ENCODE results near the gene NUP42.
A peak's percentile ranks its signal among the peaks of the same experiment; 100 is the strongest.

Gene NUP42, protein sequence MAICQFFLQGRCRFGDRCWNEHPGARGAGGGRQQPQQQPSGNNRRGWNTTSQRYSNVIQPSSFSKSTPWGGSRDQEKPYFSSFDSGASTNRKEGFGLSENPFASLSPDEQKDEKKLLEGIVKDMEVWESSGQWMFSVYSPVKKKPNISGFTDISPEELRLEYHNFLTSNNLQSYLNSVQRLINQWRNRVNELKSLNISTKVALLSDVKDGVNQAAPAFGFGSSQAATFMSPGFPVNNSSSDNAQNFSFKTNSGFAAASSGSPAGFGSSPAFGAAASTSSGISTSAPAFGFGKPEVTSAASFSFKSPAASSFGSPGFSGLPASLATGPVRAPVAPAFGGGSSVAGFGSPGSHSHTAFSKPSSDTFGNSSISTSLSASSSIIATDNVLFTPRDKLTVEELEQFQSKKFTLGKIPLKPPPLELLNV

DNA sequence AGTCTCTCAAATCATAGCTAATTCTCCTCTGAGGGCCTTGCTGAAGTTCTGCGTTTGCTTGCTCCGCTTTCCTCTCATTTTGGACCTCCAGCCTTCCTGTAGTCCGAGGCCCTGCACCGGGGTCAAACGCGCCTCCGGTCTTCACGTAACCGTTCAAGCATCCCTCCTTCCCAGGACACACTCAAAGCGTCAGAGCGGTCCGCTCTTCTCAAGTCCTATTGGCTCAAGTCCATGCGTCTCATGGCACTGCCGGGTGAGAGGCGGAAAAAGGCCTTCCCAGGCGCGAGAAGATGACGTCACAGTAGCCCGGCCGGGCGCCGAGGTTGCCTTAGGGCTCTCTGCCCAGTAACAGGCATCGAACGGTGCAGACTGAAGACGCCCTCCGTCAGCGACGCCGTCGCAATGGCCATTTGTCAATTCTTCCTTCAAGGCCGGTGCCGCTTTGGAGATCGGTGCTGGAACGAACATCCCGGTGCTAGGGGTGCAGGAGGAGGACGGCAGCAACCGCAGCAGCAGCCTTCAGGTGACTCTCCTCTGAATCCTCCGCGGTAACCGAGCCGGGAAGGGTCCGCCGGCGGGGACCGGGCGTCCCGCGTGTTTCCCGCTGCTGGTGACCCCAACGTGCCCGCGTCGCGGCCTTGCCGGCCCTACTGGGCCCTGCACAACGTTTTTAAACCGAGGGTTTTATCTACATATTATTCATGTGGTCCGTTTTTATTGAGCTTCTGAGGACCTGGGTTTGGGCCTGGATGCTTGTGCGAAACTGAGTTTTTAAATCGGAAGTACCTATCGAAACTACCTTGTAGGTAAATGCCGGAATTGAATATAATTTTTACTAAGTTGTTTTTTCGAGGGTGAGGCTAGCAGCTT, at the start of gene NUP42:
TSS of gene NUP42 (plus strand) at position 365 of the 870 bp plus-strand sequence. CDS start at position 403, 38 bp downstream.
- peak within 1 kb of the TSS; percentile 95 for H3K4me3 ChIP-seq (ENCODE audit: low read depth, low read length)
- DNase-seq (ENCODE audit: low read depth), result peak; percentile 98
- in situ Hi-C loops (cut with HindIII; ENCODE audit: low sequenced_read_pairs), result no loop called here
- TF ChIP-seq, protein P1, sequence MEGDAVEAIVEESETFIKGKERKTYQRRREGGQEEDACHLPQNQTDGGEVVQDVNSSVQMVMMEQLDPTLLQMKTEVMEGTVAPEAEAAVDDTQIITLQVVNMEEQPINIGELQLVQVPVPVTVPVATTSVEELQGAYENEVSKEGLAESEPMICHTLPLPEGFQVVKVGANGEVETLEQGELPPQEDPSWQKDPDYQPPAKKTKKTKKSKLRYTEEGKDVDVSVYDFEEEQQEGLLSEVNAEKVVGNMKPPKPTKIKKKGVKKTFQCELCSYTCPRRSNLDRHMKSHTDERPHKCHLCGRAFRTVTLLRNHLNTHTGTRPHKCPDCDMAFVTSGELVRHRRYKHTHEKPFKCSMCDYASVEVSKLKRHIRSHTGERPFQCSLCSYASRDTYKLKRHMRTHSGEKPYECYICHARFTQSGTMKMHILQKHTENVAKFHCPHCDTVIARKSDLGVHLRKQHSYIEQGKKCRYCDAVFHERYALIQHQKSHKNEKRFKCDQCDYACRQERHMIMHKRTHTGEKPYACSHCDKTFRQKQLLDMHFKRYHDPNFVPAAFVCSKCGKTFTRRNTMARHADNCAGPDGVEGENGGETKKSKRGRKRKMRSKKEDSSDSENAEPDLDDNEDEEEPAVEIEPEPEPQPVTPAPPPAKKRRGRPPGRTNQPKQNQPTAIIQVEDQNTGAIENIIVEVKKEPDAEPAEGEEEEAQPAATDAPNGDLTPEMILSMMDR (IDR thresholded peaks at IDR 0.05; ENCODE audit: low read depth, low read length, missing control alignments), result no peak

GRCh38 chr7:23133797-23134196, 48.1 kb upstream of the NUP42 start:
- TF ChIP-seq, protein P1 (IDR thresholded peaks at IDR 0.05; ENCODE audit: low read depth, low read length, missing control alignments), result no peak
- in situ Hi-C loops (cut with HindIII; ENCODE audit: low sequenced_read_pairs), result no loop called here
- DNase-seq (ENCODE audit: low read depth), result no peak
- H3K4me3 ChIP-seq (ENCODE audit: low read depth, low read length), result no peak overlapping the region

DNA sequence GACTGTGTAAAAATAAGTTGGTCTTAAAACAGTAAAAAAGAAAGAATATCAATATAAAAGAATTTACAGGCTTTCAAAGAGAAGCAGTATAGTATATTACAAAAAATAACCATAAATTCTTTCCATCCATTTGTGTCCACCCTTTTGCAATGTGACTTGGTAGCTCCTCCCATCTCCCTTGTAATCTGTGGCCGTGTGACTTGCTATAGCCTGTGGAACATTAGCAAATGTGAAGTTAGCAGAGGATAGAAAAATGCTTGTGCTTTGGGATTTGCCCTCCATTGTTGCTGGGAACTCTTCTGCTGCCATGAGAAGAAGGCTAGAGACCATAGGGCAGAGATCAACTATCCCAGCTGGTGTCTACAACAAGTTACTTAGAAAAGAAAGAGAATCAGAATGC, 46.1 kb upstream of the NUP42 start:
- in situ Hi-C loops (cut with HindIII; ENCODE audit: low sequenced_read_pairs), result no loop called here
- TF ChIP-seq, protein P1 (IDR thresholded peaks at IDR 0.05; ENCODE audit: low read depth, low read length, missing control alignments), result no peak
- no peak for DNase-seq (ENCODE audit: low read depth)
- no peak overlapping the region for H3K4me3 ChIP-seq (ENCODE audit: low read depth, low read length)

DNA sequence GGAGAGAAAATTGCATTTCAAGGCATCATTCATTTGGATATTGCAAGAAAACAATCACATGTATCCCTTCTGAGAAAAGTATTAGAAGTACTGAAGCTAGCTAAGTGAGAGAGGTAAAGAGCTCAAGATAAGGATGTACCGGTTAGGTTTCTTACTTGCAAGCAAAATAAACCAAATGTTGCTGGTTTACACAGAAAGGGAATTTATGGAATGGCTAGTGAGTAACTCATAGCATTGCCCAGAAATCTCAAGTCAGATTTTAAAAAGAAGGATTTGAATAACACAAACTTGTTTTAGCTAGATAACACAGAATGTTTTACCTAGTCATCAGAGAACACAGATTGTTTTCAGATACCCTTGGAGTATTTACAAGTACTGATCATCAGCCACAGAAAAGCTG, 45.6 kb upstream of the NUP42 start:
- in situ Hi-C loops (cut with HindIII; ENCODE audit: low sequenced_read_pairs), result no loop called here
- no peak for DNase-seq (ENCODE audit: low read depth)
- TF ChIP-seq, protein P1 (IDR thresholded peaks at IDR 0.05; ENCODE audit: low read depth, low read length, missing control alignments), result no peak
- no peak overlapping the region for H3K4me3 ChIP-seq (ENCODE audit: low read depth, low read length)

DNA sequence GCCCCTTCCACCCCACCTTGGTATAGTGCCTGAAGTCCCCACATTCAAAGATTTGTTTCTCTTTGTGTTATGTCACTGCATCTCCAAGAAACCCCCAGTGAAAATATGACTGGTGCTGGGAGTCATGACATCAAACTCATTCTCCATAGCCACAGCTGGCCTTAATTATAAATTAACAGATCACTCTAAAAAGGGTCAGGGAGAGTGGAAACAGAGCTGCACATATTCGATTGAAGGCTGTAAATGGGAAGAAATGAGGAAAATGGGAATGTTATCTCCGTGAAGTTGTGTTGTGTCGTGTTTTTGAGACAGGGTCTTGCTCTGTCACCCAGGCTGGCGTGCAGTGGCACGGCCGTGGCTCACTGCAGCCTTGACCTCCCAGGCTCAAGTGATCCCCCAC, 24.2 kb upstream of the NUP42 start:
- in situ Hi-C loops (cut with HindIII; ENCODE audit: low sequenced_read_pairs), result no loop called here
- no peak for DNase-seq (ENCODE audit: low read depth)
- TF ChIP-seq, protein P1 (IDR thresholded peaks at IDR 0.05; ENCODE audit: low read depth, low read length, missing control alignments), result no peak
- no peak overlapping the region for H3K4me3 ChIP-seq (ENCODE audit: low read depth, low read length)

DNA sequence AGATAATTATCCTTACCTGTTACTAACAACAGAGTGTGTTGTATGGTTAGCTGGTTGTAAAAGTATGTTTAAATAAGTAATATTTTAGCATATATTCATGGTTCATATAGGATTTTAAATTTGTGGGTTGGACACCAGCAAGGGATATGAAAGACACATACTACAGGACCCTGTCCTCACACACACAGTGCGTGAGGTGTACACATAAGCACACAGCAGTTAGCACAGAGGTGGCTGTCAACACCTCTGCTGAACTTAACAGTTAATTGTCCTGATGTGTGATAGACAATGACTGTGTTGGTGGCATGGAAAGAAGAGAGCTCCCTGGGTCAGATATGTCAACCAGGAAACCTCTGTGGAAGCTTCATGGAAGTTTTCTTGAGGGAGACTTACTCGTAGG, 23.3 kb upstream of the NUP42 start:
- in situ Hi-C loops (cut with HindIII; ENCODE audit: low sequenced_read_pairs), result no loop called here
- no peak overlapping the region for H3K4me3 ChIP-seq (ENCODE audit: low read depth, low read length)
- TF ChIP-seq, protein P1 (IDR thresholded peaks at IDR 0.05; ENCODE audit: low read depth, low read length, missing control alignments), result no peak
- DNase-seq (ENCODE audit: low read depth), result no peak
